Measurements from ENCODE around the gene ANGPTL2. TPM values are rescaled to one million over a fixed set of nuclear protein-coding genes. Genes with fewer than 3 reads are reported as not detected.
A peak's percentile ranks its signal among the peaks of the same experiment; 100 is the strongest.

Gene ANGPTL2
- total RNA-seq, 1 experiment from 2014 or later, result 36.2 TPM

DNA sequence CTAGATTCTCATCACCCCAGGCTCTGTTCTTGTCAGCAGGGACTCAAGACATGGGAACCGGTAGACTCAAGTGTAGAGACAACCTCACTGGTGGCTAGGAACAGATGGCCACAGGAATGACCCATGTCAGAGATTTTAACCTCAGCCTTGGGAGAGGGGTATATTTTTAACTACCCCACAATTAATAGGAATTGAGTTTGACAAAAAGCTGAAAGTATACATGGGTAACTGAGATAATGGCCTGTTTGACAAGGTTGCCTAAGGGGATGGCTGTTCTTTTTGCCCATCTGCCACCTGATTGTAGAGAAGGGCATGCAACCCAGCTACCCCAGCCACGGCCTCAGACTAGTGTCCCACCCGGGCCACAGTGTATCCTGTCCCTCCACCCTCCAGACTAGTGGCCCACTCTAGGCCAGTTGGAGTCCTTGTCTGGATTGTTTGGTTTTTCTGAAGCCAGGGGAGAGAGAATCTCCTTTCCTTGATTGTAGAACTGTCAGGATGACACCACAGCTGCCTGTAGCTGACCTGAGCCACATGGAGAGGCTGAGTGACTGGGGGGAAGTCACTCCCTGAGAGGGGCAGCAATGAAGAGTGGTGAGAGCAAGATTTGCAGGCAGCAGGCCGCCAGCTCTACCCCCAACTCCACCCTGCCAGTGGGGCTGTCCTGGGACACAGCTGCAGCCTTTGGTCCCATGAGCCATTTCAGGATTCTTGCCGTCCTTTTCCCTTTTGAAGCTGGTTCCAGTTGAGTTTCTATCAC lies 14.6 kb upstream of the ANGPTL2 start:
- DNase-seq (ENCODE audit: low read depth), result no peak

DNA sequence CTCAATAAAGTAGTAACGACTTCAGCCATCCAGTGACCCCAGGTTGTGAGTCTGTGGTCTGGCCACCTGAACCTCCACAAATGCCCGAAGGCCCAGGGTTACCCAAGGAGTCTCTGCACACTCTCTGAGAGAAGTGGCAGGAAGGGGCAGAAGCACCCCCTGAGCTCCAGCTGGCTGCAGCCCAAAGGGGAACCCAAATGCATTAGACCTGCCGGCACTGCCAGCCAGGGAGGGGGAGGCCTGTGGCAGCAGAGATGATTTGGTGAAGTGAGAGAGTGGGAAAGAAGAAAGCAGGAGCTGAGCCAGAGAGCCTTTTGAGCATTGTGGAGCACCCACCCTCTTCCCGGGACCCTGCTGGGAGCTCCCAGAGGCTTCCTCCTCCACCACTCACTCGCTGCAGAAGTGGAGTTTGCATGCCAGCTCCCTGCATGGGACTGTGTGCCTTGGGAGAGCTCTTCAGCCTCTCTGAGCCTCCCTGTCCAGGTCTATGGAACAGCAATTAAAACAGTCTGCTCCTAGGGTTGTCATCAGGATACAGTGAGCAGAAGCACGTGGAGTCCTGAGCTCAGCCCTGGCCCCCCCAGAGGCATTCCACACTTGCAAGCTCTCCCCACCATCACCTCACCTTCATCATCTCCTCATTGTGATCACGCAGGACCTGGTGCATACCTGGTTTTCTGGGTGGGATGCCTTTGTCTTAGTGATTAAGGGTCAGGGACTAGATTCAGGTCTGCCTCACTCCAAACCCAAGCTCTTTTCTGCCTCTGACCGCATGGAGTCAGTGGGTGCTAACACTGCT lies 13.8 kb upstream of the ANGPTL2 start:
- DNase-seq (ENCODE audit: low read depth), result no peak

DNA sequence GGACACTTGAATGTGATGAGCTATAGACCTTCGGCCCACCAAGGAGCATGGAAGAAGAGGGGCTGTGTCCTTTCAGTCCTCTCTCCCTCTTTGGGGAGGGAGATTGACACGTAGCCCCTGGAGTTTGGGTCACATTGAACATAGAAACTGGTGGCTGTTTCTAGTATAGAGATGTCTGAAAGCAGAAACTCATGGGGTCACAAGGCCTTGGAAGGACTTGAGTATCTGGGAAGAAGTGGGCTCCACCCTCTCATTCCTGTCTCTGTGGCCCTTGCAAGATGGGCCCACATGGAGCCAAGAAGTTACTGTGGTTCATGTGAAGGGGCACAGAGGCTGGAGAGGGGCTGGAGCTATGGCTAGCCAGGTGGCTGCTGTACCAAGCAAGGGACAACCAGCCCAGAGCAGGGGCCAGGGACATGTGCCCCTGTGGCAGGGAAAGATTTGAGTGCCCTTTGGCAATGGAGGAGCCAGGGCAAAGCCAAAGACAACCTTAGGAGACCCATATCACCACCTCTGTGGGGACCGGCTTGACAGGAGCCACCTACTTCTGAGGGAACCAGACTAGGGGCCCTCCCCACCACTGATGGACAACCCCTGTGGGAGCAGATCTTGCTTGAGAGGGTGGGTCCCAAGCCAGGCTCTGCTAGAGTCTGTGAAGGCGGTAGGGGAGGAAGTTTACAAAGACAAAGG lies 12.8 kb upstream of the ANGPTL2 start:
- no peak for DNase-seq (ENCODE audit: low read depth)

DNA sequence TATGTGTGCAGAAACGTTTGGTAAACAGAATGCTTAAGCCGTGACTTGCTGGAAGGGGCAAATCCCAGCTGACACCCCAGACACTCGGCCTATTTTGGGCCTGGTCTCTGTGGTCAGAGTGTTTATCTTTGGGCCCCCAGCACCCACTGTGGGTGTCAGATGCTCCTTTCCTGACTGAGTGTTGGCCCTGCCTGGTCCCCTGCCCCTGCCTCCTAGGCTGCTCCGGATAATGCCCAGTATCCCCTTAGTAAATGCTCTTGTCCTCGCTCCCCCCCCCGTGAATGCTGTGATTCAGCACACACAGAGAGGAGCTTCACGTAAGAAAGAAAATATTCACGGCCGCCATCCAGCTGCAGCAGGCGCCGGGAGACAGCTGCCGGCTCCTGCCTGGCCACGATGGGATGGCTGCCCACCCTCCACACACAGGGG lies 11.3 kb upstream of the ANGPTL2 start:
- peak; percentile 86 for DNase-seq (ENCODE audit: low read depth)

DNA sequence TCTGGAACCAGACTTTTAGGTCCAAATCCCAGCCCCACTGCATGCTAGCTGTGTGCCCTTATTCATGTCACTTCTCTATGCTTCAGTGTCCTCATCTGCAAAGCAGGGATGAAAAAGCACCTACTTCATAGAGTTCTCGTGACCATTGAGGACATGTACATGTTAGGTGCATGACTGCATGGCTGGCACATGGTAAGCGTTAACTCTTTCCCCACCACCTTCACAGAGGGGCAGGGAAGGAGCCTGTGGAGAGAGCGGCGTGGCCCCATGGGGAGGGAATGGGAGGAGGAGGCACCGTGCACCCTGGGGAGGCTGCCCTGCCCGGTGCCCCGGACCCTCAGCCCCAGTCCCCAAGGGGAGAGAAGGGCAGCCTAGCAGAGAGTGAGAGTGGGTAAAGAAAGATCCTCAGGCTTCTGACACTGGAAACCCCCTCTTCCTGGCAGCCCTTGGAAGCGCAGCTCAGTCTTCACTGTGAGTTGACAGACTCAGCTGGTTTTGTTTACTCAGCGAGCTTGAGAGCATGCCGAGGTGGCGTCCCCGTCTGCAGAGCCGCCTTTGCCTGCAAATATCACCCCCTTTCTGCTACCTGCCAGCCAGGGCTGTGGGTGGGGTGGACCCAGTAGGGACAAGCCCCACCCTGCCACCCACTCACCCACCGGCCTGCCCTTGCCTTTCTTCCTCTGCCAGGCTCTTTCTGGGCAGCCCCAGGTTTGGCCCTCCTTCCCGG lies 10.6 kb upstream of the ANGPTL2 start:
- DNase-seq (ENCODE audit: low read depth), result peak; percentile 44

DNA sequence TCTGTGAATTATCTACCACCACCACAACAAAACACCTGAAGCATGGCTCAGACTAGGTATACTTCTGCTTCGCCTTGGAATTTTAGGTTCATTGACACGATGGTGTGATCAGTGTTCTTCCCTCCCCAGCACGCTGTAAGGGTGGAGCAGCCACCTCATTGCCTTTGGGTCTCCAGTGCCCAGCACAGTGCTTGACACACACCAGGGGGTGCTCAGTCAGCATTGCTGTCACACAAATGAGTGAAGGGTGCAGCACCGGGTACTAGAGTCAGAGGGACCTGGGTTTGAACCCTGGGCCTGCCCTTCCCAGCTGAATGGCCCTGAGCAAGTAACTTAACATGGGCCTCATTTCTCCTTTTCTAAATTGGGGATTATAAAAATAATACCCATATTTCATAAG lies 9.9 kb upstream of the ANGPTL2 start:
- no peak for DNase-seq (ENCODE audit: low read depth)

DNA sequence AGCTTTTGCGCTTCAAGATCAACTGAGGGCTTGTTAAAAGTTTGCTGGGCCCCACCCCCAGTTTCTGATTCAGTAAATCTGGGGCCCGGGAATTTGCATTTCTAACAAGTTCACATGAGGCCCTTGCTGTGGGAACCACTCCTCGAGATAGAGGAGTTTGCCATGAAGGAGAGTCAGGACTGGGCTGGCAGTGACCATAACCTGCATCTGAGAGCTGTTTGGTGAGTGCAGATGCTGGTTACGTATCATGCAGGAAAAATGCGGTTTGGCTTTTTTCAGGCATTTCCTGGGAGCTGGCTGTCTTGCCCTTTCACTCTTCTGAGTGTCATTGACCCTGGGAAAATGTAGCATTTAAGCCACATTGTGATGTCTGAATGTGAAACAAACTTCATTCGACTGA lies 9.4 kb upstream of the ANGPTL2 start:
- DNase-seq (ENCODE audit: low read depth), result peak; percentile 84

DNA sequence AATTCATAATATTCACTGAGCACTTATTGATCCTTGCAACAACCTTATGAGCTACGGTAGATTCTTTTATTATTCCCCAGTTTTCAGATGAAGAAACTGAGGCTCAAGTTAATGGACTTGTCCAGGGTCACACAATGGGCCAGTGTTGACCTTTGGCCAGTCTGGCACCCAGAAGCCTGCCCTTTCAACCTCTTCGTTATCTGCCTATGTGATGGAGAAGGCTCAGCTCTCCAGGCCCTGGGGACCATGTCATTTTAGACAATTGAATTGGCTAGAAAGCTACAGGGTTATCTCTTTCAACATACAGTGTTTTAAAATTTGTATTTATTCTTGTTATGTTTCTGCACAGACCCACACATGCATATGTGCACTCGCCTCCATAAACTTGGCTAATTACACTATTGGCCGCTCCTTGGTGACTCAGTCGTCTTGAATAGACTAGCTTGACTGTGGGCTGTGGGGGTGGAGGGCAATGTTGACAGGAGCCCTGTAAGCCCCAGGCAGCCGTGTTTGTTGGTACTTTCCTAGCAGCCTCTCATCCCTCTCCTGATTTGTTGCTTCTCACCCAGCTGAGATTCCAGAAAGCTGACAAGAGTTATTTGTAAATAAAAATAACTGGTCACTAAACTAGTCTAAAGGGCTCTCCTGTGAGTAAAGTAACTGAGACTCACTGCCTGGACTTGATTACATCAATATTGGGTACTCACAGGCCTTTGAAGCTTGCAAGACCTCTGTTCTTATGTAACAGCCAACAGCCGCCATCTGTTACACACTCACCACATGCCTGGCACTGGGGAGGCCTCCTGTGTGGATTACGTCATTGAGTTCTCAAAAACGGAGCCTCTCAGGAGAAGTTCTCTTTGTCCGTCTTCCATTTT lies 8.5 kb upstream of the ANGPTL2 start:
- peak; percentile 98 for DNase-seq (ENCODE audit: low read depth)

DNA sequence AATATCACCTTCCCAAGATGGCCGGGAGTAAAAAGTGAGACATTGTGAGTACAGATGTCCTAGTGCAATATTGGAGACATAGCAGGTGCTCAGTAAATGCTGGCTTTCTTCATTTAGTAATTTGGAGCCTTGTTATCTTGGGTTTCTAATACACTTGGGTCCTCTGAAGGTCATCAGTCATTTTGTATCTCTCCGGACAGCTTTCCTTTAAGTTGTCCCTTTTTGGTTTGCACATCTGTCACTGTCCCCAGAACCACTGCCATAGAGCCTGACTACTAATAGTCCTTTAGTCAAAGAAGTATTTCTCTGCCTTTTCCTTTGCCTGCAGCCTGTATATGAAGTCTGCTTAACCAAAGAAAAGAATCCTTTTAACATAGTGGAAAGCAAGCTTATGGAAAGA lies 7.8 kb upstream of the ANGPTL2 start:
- DNase-seq (ENCODE audit: low read depth), result no peak

DNA sequence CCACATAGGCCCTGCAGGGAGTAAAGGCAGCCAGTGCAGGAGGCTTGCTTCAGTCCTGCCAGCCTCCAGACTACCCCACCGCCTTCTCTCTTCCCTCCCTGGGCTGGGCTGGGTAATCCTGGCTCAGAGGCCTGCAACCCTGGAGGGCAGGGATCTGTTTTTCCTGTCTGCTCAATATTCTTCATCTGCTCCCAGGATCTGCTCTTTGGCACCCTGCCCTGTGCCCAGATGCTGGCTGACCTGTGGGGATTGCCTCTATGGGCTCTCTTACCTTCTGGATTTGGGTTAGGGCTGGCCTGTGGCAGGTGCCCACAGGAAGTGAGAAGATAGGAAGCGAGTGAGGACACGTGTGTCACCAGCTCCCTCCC lies 7.3 kb upstream of the ANGPTL2 start:
- no peak for DNase-seq (ENCODE audit: low read depth)

DNA sequence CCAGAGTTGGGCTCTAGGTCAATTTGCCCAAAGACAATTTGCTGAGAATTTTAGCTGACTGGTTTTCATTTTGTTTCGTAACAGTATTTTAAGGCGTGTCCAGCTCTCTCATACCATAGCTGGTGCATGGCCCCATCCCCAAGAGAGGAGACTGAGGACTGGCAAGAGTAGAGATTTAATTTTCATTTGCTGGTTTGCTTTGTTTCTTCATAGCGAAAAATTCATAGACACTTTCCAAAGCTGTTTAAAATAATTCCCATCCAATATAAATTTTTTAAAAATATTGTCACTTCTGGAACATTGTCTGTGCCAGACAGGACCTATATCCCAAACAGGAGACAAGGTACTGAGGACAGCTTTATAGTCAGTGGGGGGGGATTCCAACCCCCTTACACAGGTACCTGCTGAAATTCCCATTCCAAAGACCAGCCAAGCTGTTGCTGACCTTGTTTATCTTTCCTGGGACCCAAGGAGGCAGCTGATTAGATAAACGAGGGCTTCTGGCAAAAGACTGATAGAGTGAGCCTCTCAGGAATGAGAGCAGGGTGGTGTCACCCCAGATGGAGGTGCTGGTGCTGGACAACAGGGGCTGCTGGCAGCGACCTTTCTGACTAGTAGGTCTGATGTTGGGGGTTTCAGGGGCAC lies 6.8 kb upstream of the ANGPTL2 start:
- DNase-seq (ENCODE audit: low read depth), result no peak

DNA sequence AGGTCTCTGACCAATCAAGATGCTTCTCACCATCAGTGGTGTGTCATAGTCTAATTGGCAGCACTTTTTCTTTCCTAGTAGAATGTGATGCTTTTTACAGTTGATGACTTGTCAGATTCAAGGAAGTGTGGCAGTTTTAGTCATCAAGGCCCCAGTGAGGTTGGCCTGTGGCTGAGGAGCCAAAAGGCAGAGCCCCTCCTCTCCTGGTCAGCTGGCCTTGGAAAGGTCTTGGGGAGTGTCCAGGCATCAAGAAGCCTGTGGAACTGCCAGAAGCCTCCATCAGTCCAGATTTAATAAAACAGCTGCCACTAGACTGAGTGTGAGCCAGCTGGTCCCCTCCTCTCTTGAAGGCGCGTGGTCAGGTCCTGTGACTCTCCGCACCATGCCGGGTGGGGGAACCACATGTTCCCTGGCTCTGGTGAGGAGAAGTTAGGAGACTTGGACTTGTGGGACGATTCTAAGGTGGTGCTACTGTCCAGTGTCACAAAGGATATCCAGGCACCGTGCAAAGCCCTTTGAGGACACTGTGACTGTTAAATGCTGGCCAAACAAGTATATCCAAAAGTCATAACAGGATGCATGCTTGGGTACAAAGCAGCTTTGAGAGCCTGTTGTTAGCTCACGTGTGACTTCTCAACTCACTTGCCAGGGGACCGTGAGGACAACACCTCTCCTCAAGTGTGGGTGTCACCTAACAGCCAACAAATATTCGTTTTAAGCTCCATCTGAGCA lies 6.1 kb upstream of the ANGPTL2 start:
- DNase-seq (ENCODE audit: low read depth), result peak; percentile 97

DNA sequence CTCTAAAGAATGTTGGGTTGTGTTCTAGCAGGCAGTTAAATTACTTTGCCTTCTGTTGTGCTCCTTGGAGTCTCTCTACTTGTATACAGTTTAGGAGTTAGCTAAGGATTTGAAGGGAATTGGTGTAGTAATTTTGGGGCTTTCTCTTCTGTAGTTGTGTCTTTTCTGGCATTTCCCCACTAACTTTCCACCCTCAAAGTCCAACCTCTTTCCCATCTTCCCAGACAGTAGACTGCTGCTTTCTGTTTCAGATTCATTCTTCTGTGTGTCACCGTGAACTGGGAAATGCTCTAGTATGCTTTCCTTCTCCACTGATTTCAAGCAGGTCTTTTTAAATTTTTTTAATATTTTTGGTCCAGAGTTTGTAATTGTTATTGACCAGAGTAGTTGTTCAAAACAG lies 4.5 kb upstream of the ANGPTL2 start:
- no peak for DNase-seq (ENCODE audit: low read depth)

DNA sequence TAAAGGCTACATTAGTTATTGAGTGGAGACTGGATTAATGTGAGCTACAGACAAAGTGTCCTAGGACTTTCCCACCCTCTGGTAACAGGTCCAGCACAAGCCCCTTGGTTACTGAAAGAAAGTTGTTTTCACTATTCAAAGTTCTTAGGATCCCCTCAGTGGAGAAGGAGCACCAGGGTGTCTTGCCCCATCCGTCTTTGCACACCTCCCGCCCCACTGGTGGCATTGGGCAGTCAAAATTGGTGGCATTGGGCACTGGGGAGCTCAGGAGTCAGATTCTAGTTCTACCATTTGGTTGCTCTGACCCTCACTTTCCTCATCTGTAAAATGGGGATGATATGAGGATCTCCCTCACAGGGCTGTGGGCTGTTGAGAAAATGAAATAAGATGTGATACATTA lies 2.4 kb upstream of the ANGPTL2 start:
- DNase-seq (ENCODE audit: low read depth), result no peak

DNA sequence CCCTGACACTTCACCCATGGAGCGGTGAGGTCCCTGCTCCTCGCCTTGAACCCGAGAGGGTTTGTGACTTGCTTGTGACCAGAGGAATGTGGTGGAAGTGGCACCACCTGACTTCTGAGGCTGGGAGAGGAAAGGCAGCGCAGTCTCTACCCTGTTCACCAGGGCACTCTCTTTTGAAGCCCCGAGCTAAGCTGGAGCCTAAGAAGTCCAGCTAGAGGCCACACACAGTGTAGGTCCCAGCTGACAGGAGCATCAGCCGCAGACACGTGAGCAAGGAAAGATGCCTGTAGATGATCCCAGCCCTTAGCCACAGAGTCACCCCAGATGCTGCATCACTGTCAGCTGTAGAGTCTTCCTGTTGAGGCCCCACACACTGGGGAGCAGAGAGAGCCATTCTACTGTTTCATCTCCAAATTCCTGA lies 1.7 kb upstream of the ANGPTL2 start:
- no peak for DNase-seq (ENCODE audit: low read depth)

DNA sequence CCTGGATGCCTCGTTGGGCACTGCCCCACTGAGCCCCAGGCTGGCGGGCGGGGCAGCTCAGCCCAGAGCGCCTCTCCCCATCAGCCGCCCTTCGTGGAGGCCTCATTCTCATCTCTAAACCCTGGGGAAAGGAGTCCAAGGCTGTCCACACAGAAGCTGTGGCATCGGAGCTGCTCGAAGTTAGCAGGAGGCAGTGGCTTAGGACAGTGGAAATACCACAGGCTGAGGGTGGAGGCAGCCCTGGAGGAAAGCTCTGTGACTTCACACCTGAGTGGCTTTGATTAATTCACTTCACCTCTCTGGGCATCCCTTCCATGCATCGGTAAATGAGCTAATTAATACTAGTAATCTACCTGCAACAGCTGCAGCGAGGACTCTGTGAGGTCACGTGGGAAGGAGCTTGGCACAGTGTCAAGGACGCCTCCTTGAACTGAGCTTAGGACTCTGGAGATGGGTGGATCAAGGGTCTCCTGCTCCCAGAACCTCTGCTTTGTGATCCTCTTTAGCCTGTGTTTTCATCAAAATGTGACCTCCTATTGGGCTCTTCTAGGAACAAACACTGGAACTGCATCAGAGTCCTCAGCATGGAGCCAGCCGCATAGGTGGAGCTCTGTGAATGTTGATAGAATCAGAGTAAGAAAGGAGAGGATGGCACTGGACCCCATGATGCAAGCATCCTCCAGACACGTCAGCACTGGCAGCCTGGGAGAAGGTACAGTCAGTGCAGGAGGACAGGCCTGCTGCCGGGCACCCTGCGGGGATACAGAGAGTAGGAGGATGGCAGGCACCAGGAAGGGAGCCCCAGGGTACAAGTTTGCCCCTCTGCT lies 842 bp upstream of the ANGPTL2 start:
- no peak for DNase-seq (ENCODE audit: low read depth)

DNA sequence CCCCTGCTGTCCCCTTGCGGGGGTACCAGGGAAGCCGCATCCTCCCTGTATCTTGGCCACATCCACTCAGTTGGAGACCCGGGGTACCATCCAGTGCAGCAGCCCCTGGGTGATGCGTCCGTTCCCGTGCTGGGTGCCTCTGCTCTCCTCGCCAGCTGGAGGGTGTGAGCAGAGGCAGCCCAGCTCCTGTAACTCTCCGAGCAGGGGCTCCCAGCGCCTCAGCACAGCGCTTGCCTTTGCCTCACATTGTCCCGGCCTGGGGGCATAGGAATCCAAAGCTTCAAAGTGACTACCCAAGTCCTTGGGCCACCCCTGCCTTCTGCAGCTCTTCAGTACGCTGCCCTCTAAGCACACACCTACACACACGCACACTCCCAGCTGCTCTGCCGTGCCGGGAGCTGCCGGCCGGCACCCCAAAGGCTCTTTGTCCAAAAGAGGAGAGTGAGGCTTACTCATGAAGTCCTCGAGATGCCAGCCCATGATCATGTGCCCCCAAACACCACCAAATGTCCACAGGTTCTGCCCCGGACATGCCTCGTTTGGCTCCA lies 733 bp downstream of the ANGPTL2 start:
- peak; percentile 39 for DNase-seq (ENCODE audit: low read depth)

DNA sequence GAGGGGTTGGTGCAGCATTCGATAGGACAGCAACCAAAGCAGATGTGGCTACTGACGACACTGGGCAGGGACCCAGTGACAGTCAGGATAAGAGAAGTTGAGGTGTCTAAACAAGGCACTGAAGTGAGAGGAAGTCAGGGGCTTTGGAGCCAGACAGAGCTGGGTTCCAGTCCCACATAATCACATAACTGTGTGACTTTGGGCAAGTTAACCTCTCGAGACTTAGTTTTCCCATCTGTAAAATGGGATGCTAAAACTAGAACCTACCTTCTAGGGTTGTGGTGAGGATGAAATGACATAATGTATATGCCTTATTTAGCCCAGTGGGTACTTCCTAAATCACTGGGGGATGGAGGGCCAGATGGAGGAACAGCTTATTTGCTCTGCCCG lies 3.1 kb downstream of the ANGPTL2 start:
- no peak for DNase-seq (ENCODE audit: low read depth)
